HG03378 (cell line): Measurements from ENCODE around the gene P2RY6.
"Not testable (repeated sequence)": the region's sequence is repeated elsewhere in the genome, so short reads cannot be mapped to it uniquely, and the experiment has no call there.

Source experiments
- ATAC-seq: cut with Tn5 transposase; IDR thresholded peaks from one replicate; pipeline ENCODE4 v1.9.1; 2021; ENCODE audit warnings: mild to moderate bottlenecking, moderate library complexity; ENCODE audit not compliant: unreplicated experiment

The P2RY6 gene

DNA sequence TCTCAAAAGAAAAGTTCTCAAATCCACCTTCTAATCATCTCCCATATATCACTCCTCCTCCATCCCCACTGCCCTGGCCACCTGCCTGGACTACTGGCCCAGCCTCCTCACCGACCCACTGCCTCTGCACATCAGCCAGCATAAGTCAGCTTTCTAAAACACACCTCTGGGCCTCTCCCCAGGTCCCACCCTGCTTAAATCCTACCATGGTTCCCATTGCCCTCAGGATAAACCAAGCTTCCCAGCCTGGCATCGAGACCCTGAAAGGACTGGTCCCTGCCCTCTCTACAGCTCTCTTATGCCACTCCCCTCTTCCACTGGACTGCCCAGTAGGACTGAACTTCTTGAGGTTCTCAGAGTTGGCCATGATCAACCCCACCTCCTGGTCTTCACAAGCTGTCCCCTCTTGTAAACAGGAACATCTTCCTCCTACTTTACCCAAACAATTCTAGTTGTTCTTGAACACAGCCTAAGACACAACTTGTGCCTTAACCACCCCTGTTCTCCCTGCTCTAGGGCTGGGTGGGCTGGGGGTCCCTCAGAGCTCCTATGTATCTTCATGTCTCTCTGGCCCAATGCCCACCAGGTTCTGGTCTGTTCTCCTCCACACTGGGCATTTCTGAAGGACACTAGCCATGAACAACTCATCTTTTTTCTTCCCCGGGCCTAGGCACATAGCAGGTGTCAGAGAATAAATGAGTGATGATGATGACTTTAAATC is 12.6 kb upstream of the P2RY6 start:
- ATAC-seq, result no peak

DNA sequence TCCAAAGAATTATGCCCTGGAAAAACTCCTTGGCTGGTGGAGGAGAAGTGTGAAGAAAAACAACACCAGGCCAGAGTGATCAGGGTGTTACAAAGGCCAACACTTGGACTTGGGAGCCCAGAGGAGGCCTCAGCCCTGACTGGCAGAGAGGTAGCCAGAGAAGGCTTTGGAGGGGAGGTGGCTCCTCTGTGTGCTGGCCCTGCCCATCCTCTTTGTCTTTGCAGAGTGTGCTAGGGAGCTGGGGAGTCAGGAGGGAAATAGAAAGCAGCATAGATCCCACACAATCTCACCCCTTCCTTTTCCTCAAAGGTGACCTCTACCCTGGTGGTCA is 12.0 kb upstream of the P2RY6 start:
- ATAC-seq, result no peak

DNA sequence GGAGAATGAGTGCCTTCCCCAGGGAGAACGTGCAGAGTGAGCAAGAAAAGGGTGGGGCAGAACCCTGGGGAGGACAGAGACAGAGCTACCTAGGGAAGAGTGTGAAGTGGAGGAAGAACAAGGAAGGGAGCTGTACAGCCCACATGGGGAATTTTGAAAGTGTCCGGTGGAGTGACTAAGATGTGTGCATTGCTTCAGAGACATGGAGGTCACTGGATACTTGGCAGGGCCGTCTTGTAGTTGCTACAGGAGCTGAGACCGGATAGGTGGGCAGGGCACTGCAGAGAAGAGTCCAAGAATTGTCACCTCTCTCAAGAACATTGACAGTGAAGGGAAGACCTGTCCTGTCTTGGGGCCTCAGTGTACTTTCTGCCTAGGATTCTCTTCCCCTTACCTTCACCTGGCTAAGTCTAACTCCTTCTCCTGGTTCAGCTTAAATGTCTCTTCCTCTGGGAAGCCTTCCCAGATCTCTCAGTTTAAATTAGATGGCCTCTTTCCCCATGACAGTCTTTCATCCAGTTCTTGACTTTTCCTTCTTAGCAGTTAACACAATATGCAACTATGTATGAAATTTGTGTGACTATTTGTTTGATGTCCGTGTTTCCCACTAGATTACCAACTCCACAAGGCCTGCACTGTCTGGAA is 9.2 kb upstream of the P2RY6 start:
- ATAC-seq, result no peak

DNA sequence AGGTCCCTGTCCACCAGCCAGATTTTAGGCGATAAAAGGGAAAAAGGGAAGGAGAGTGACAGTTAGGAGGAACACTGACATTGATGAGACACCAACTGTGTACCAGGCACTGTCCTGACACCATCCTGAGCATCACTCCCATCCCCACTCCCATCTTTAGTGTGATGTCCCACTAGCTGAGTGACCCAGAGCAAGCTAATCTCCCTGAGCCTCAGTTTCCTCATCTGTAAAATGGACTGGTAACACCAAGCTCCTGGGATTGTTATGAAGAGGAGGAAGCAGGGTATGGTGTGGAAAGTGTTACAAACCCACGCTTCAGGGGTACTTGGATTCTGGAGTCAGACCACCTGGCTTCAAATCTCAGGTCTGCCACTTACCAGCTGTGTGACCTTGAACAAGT is 8.5 kb upstream of the P2RY6 start:
- no peak for ATAC-seq

DNA sequence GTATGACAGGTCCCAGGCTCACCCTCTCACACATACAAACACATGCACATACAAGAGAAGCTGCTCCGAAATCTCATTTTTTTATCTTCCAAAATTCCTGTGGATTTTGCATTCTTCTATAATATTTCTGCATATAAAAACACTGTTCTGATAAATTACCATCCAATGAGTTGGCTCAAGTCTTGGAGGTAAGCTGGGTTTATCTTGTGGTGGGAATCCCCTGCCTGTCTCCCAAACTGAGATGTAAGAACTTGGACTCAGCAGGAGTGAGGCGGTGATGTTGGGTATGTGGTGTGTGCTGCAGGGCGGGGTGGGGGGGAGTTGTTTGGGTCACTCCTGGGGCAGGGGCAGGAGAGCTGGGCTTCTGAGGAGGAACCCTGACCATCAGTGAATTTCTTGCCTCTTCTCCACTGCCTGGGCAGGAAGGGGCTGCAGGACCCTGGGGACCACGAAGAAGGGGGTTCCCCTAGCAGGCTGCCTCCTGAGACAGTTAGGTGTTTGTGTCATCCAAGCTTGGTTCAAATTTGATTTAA is 6.8 kb upstream of the P2RY6 start:
- no peak for ATAC-seq

DNA sequence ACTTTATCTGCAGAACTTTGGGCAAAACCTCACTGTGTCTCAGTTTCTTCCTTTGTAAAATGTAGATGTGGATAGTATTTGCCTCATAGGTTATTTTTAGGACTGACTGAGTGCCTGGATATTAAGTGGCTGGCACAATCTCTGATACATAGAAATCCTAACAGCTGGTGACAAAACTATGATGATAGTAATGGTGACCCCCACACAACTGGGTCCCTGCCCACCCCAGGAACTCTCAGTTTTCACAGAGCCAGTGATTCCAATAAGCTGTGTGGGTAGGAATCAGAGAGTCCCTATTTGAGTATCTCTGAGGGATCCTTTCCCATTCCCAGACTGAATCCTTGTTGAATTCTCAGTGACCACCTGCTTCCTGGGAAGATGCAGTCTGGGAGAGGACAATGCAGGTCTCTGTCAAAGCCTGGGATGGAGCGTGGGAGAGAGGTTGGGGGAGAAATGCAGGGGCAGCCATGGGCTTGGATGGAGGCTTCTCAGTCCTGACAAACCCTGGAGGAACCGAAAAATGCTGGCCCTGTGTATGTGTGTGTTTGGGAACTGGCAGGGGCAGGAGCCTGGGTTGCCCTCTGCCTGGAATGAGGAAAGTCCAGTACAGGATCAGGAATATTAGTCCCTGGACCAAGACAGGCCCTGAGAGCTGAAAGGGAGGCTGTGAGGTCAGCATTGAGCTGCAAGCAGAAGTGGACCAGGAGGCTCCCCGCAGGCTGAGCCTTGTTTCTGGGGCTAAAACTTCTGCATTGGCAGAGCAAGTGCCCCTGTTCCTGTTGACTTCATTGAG is 6.1 kb upstream of the P2RY6 start:
- no peak for ATAC-seq

DNA sequence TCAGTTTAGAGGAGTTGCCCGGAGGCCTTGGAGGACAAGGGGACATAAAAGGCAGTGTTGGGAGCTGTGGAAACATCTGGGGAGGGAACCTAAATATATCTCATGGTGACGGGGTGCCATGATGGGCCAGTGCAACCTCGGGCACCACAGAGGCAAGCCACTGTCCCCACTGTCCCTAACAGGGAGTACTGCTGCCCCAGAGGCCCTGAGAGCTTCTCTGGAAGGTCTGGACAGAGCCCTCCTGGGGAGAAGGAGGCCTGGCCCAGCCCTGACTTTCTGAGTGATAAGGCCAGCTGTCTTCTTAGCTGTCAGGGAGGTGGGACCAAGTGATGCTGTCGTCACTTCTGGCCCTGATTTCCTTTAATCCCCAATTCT is 5.5 kb upstream of the P2RY6 start:
- ATAC-seq, result no peak

DNA sequence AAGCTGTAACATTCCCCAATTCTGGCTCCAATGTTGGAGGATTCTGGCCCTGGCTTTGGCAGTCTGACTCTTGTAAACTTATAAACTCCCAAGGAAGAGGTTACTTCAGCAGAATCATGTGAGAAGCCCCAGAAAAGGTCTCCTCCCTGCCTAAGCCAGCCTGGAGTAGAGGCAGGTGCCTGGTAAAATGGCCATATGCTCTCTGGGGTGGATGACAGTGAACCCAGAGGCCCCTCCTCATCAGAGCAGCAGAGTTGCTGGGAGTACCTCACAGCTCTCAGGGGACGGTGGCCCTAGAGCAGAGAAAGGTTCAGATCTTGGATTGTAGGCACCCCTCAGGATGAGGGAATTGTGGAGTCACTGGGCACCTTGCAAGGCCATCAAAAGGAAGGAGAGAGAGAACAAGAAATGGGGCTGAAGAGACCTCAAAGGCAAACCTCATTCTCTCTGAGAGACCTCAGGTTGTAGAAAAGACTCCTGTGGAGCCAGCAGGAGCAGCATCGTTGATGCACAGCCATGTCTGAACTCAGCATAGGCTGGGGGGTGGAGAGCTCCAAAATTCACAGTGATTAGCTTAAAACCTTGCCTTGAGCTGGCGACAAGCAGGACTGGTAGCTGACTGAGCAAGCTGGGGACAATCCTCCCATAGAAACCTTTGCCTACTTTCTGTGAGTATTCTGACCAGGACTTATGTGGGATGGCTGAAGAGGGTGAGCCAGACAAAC is 4.9 kb upstream of the P2RY6 start:
- ATAC-seq, result no peak

DNA sequence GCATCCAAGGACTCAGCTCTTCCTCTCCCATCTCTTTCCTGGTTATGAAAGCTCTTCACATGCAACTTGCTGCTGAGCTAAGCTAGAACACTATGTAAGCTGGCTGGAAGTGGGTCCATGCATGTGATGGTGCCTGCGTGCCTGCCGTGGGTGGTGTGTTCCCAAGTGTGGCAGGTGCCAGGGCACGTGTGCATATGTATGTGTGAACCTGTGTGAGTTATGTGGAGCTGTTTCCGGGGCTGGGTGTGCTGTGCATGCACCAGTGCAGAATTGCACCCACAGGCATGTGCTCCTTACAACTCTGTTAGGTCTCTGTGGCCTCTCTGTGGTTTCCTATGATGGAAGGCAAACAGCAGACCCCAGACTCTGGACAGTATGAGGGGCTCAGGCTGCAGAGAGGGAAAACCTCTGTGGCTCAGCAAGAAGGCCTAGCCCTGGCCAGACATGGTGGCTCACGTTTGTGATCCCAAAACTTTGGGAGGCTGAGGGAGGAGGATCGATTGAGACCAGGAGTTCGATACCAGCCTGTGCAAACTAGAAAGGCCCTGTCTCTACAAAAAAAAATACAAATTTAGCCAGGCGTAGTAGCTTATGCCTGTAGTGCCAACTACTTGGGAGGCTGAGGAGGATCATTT is 4.1 kb upstream of the P2RY6 start:
- ATAC-seq, result no peak

DNA sequence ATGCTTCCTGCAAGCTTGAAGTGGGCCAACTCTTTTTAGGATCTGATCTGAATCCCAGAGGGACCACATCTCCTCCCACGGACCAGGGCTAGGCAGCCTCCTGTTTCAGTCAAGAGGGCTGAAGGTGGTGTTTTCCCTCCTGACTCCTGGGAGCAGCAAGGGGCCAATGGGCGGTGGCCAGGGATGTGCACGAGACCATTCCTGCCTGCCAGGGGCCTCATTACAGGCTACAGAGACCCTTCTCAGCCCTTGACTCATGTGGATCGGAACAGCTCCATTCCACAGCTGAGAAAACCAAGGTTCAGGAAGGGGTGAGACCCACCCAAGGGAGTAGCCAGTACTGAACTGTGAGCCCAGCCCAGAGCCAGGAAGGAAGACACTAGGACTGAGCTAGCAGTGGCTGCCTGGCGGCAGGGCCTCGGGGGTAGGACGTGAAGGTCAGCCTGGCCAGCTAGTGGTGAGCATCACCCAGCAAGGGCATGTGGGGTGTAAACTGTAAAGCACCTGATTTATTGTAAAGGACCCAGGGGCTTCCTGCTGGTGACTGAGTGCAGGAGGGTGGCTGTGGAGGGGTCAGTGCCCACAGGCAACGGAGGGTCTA is 3.4 kb upstream of the P2RY6 start:
- ATAC-seq, result no peak

DNA sequence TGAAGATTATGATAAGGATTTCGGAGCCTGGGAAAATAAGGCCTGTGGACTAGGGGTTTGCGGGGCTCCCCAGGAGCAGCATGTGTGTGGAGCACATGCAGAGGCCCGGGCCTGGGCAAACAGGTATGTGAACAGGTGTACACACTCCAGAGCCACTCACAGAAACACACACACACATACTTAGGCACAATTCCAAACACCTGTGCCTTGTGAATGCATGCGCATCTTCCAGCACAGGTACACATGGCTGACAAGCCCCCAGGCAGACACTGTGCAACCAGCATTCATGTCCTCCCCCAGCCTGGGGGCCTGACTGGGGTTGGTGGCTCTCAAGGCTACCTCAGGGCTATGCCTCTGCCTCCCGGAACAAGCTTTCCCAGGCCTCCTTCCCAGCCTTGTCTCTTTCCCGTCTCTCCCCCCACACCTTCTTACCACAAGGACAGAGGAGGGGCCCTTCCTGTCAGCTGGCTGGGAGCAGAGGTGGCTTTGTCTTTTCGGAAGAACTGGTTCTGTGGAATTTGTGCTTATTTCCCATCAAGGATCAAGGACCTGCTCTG is 2.6 kb upstream of the P2RY6 start:
- no peak for ATAC-seq

DNA sequence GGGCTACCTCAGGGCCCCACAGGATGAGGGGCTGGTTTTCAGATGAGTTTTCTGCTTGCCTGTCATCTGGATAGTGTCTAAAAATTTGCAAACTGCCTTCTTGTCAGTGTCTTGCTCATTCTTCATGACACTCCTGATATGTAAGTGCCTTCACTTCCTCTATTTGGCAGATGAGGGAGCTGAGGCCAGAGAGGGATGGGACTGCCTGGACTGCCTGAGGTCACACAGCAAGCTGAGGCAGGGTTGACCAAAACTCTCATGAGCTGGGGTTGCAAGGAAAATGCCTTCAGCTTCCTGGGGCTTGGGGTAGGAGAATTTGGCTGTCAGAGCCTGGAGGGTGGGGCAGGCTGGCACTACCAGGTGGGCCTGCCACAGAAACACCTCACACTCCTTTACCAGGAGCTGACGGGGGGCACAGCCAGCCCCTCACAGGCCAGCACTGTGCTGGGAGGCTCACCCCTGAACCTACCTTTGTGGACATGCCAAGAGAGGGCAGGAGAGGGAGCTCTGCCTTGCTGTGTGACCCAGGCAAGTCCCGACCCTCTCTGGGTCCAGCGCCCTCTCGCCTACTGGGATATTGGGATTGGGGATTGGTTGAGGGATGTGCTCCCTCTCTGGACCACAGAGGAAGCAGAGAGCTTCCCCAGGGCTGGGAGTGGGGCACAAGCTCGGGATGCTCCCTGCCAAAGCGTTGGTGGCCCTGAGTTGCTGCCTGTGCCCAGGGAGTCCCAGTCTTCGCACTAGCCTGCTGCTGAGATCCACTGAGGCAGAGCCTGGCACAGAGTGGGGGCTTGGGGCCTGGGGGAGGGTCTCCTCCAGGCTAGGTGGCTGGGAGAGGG is 1.9 kb upstream of the P2RY6 start:
- ATAC-seq, result no peak

DNA sequence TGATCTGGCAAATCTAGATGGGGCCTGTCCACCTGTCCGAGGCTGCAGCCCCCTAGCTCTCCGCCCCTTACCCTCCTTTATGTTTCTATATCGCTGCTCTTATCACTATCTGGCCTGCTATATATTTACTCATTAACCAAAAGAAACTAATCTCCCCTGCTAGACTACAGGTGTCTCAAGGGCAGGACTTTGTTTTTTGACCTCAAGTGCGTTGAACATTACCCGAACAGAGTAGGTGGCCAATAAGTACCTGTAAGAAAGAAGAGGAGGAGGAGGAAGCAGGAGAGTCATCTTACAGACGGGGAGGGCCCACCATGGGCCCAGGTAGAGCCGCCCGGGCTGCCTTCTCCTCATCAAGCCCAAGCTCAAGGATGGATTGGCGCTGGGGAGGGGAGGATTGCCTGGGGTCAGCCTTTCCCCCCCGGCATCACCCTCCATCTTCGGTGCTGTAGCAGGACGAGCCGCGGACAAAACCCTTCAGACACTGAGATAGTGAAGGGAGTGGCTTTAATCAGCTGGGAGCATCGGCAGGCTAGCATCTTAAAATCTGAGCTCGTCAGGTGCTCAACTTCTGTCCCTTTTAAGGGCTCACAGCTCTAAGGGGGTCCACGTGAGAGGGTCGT is 1.2 kb upstream of the P2RY6 start:
- no peak for ATAC-seq

DNA sequence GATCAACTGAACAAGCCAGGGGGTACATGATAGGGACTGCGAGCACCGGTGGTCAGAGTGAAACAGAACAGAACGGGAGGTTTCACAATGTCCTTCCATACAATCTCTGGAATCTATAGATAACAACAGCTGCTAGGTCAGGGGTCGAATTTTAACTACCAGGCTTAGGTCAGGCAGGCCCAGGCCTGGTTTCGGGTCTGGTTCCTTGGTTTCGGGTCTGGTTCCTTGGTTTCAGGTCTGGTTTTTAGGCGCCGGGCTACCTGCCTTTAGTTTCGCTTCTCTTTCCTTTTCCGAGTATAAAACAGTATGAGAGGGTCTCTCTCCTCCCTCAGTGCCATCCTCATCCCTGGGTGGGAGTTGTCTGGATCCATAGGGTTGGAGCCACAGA is 666 bp upstream of the P2RY6 start:
- not testable (repeated sequence) for ATAC-seq

DNA sequence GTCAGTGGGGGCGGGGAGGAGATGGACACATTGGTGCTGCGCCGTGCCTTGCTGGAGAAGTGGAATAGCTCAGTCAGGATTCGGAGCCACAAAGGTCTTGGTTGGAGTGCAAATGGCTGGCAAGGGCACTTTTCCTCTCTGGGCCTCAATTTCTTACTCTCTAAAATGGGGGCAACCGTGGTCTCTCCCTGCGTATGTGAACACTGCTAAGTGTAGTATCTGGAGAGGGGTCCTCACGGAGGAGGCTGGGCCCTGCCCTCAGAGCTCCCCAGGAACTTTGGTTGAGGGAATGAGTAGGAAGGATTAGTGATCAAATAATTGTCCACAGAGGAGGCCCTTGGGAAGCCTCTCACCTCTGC is 521 bp downstream of the P2RY6 start:
- no peak for ATAC-seq

DNA sequence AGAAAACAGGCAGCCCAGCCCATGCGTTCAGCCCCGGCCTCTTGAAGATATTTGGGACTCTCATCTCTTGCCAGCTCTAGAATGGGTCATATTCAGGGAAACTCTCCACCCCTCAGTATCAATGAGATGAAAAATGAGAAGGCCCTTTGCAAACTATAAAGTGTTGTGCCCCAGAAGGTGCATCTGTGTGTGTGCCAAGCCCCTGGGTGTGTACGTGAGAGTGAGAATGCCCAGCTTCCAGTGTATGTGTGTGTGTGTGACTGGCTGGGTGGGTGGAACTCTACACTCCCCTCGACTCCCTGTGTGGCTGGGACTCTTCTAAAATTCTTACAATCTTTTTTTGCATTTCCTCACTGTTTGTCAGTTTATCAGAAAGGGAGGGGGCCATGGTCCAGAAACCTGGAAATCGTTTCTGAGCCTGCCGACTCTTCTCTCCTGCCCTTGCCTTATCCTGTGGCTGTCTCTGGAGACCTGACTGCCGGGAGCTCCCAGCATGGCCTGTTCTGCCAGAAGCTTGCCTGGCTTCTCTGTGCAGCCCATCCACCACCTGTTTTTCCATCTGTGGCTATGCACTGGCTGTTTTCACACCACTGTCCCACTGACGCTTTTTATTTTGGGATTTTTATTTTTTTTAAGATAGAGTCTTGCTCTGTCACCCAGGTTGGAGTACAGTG is 1.2 kb downstream of the P2RY6 start:
- ATAC-seq, result no peak

DNA sequence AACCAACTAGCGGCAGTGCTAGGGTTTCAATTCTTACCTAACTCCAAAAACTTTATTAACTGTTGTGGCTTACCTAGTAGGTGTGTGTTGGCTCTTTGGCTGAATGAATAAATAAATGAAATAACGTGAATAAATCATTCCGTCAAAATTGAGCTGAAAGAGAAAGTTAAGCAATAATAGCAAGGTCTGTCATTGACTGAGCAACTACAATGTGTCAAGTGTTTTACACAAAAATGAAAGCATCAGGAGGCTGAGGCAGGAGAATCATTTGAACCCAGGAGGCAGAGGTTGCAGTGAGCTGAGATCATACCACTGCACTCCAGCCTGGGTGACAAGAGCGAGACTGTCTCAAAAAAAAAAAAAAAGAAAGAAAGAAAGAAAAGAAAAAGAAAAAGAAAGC is 2.1 kb downstream of the P2RY6 start:
- not testable (repeated sequence) for ATAC-seq

DNA sequence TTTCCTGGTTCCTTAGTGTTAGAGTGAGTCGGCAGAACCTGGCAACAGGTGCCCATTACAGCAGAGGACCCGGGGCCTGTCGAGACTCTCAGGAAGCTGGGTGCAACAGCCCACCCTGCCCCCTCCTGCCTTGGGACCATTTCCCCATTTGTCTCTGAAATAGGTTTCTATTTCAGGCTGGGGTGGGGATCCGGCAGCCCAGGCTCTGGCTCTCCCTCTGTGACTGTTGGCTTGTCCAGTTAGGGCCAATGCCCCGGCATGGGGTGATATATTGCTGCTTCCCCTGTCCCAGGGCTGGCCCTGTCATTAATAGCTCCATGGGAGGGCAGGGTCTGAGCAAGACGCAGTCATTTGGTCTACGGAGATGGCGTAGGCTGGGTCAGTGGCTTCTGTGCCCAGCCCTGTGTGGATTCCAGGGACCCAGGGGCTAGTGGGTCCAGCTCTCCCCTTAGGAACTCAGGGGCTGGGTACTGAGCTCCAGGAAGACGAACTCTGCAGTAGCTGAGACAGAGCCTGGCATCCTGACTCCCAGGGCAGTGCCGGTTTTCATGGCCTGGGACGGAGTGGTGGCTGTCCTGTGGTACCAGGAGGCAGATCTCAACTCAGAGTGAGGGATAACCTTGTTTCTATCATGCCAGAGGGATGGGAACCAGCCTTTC is 2.7 kb downstream of the P2RY6 start:
- no peak for ATAC-seq
